Activated CD4-positive, CD25-positive, alpha-beta regulatory T cell treated with anti-CD3 and anti-CD28 coated beads, Interleukin-2, amount 50 U/mL, for 72 hours (primary cell): ENCODE data around the gene ZBED1.
"Not testable (repeated sequence)": the region's sequence is repeated elsewhere in the genome, so short reads cannot be mapped to it uniquely, and the experiment has no call there.

Source experiments
- DNase-seq: peaks from one replicate; pipeline ENCODE4 v3.0.0; 2021

The ZBED1 gene

GRCh38 chrX:2471641-2472040 lies 29.1 kb downstream of the ZBED1 start:
- DNase-seq = no peak

DNA sequence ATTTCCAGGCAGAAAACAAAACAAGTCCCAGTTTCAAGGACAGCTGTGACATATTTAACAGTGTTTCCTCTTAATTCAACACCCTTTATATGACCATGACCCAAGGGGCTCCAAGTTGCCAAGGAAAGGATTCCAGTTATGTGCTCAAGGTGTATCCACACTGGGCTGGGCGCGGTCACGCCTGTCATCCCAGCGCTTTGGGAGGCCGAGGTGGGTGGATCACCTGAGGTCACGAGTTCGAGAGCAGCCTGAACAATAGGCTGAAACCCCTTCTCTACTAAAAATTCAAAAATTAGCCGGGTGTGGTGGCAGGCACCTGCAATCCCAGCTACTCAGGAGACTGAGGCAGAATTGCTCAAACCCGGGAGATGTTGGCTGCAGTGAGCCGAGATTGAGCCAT lies 29.6 kb downstream of the ZBED1 start:
- DNase-seq = not testable (repeated sequence)

- not testable (repeated sequence) for DNase-seq
These were observed 30.9 kb downstream of the ZBED1 start for GRCh38 chrX:2469852-2470251.

DNA sequence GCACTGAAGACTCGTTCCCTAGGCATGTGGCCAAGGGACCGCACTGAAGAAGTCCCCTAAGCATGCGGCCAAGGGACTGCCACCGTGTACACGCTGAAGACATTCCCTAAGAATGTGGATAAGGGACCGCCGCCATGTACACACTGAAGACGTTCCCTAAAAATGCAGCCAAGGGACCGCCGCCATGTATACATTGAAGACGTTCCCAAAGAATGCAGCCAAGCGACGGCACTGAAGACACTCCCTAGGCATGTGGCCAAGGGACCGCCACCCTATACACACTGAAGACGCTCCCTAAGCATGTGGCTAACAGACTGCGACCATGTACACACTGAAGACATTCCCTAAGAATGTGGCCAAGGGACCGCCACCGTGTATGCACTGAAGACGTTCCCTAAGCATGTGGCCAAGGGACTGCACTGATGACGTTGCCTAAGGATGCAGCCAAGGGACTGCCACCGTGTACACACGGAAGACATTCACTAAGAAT lies 31.5 kb downstream of the ZBED1 start:
- no peak for DNase-seq

GRCh38 chrX:2468261-2469195 lies 32.2 kb downstream of the ZBED1 start:
- DNase-seq = no peak

GRCh38 chrX:2466876-2467656 lies 33.7 kb downstream of the ZBED1 start:
- DNase-seq = no peak

GRCh38 chrX:2464677-2465166 lies 36.1 kb downstream of the ZBED1 start:
- DNase-seq = no peak

- no peak for DNase-seq
These were observed 36.7 kb downstream of the ZBED1 start for GRCh38 chrX:2463973-2464676.

GRCh38 chrX:2463481-2463880 lies 37.3 kb downstream of the ZBED1 start:
- DNase-seq = not testable (repeated sequence)

DNA sequence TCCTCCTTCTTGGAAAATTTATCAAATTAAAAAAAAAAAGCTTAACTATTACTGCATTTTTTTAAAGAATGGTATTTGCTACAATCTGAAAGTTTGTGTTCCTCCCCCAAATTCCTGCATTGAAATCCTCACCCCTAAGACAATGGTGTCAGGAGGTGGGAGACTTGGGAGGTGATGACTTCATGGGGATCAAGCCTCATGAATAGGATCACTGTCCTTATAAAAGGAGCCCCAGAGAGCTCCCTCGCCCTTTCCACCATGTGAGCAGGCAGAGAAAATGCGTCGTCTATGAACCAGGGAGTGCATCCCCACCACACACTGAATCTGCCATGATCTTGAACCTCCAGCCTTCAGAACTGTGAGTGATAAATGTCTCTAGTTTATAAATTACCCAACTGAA lies 38.0 kb downstream of the ZBED1 start:
- DNase-seq = no peak

DNA sequence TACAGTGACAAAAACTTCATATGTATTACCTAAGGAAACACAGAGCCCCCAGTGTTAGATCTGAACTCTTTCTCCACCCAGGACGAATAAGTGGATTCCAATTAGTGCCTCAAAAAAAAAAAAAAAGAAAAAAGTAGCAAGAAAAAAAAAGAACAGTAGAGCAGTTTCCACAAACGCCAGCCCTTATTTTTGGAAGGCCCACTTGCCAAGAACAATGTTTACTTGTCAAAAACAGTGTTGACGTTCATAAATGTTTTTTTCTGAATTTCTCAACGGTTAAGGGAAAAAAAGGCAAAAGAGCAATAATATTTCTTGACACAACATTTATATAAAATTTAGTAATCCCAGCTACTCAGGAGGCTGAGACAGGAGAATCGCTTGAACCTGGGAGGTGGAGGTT lies 38.7 kb downstream of the ZBED1 start:
- DNase-seq = no peak

GRCh38 chrX:2461711-2462016 lies 39.1 kb downstream of the ZBED1 start:
- DNase-seq = no peak

DNA sequence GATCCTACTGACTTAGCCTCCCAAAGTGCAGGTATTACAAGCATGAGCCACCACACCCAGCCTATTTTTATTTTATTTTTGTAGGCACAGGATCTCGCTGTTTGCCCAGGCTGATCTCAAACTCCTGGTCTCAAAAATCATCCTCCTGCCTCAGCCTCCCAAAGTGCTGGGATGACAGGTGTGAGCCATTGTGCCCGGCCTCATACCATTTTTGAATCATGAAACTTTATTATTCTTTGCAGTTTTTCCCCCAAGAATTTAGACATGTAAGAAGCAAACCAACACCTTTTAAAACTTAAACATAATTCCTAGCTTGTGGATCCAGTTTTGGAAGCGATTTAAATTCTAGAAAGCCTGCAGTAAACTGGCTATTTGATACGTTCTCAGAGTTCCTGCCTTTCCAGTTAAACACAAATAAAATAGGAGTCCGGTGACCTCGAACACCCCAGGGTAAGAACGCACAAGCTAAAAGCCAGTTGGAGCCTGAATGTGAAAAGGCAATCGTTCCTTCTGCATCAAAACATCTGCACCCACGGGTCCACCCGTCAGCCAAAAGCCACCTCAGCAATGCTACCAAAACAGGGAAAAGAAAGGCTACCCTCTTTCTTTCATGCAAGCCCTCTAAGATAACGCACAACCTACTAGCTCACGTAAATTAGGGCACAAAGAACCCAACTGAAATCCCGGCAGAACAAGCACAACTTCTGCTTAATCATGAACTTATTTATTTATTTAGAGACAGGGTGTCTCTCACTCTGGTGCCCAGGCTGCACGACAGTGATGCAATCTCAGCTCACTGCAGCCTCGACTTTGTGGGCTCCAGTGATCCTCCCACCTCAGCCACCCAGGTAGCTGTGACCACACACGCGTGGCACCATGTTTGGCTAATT lies 39.7 kb downstream of the ZBED1 start:
- not testable (repeated sequence) for DNase-seq

GRCh38 chrX:2460048-2460447 lies 40.7 kb downstream of the ZBED1 start:
- DNase-seq = not testable (repeated sequence)

- no peak for DNase-seq
These were observed 42.5 kb downstream of the ZBED1 start for GRCh38 chrX:2458309-2458708.

- no peak for DNase-seq
These were observed 43.3 kb downstream of the ZBED1 start for GRCh38 chrX:2457289-2458133.

DNA sequence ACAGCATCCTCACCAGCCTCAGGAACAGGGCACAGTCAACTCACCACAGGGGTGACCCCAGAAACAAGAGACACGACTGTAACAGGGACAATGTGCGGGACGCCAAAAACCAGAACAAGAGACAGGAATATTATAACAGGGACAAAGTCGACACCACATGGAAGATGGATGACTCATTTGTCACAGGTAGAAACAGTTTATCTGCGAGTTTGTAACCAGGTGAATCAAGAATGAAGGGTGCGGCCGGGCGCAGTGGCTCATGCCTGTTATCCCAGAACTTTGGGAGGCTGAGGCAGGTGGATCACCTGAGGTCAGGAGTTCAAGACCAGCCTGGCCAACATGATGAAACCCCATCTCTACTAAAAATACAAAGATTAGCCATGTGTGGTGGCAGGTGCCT lies 44.7 kb downstream of the ZBED1 start:
- not testable (repeated sequence) for DNase-seq

GRCh38 chrX:2454620-2455019 lies 46.2 kb downstream of the ZBED1 start:
- not testable (repeated sequence) for DNase-seq

DNA sequence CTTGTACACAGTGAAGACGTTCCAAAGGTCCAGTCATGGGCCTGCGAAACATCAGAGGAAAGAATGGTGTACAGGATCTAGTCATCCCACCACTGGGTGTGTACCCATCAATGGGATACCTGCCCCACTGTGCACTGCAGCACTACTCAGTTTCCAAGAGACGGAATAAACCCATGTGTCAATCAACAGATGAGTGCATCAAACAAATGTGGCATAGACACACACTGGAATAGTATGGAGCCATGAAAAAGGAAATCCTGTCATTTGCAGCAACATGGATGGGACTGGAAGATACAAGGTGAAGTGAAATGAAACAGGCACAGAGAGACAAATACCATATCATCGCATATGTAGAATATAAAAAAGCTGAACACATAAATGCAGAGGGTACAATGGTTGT lies 48.0 kb downstream of the ZBED1 start:
- no peak for DNase-seq

DNA sequence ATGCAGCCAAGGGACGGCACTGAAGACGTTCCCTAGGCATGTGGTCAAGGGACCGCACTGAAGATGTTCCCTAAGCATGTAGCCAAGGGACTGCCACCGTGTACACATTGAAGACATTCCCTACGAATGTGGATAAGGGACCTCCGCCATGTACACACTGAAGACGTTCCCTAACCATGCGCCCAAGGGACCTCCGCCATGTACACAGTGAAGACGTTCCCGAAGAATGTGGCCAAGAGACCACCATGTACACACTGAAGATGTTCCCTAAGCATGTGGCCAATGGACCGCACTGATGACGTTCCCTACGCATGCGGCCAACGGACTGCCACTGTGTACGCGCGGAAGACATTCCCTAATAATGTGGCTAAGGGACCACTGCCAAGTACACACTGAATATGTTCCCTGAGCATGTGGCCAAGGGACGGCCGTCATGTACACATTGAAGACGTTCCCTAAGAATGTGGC lies 48.4 kb downstream of the ZBED1 start:
- DNase-seq = no peak
